GM18868 (cell line): ENCODE results near the gene NRSN2.
A peak's percentile ranks its signal among the peaks of the same experiment; 100 is the strongest.

ENCODE experiments used
- ATAC-seq: cut with Tn5 transposase; IDR thresholded peaks from one replicate; pipeline ENCODE4 v1.9.1; 2021; ENCODE audit warnings: mild to moderate bottlenecking, moderate library complexity; ENCODE audit not compliant: unreplicated experiment

Gene NRSN2

GRCh38 chr20:346640-347316 is at the start of gene NRSN2:
Gene NRSN2 (plus strand): TSS chr20:347111. CDS start chr20:349644, 2,533 bp downstream.
- no peak for ATAC-seq

- ATAC-seq = peak; percentile 18
Observed at GRCh38 chr20:297925-298775, 48.8 kb upstream of the NRSN2 start.

- ATAC-seq = no peak
Observed at GRCh38 chr20:298776-299391, 48.0 kb upstream of the NRSN2 start.

GRCh38 chr20:300345-300990 is 46.4 kb upstream of the NRSN2 start:
- ATAC-seq = no peak

- ATAC-seq = no peak
Observed at GRCh38 chr20:301886-302848, 44.7 kb upstream of the NRSN2 start.

GRCh38 chr20:305745-306144 is 41.2 kb upstream of the NRSN2 start:
- no peak for ATAC-seq

GRCh38 chr20:308427-309038 is 38.4 kb upstream of the NRSN2 start:
- ATAC-seq = no peak

- ATAC-seq = no peak
Observed at GRCh38 chr20:309306-309840, 37.5 kb upstream of the NRSN2 start.

- ATAC-seq = peak; percentile 95
Observed at GRCh38 chr20:309841-310644, 36.9 kb upstream of the NRSN2 start.

GRCh38 chr20:310645-311044 is 36.3 kb upstream of the NRSN2 start:
- no peak for ATAC-seq

- ATAC-seq = no peak
Observed at GRCh38 chr20:311609-312008, 35.3 kb upstream of the NRSN2 start.

GRCh38 chr20:312067-312466 is 34.8 kb upstream of the NRSN2 start:
- ATAC-seq = no peak

- ATAC-seq = no peak
Observed at GRCh38 chr20:312866-313265, 34.0 kb upstream of the NRSN2 start.

- no peak for ATAC-seq
Observed at GRCh38 chr20:313402-313801, 33.5 kb upstream of the NRSN2 start.

- no peak for ATAC-seq
Observed at GRCh38 chr20:313948-314347, 33.0 kb upstream of the NRSN2 start.

- no peak for ATAC-seq
Observed at GRCh38 chr20:316316-317068, 30.4 kb upstream of the NRSN2 start.

GRCh38 chr20:324177-325044 is 22.5 kb upstream of the NRSN2 start:
- ATAC-seq = peak; percentile 56
